ENCODE results near the gene EXOC7.

EXOC7 gene

GRCh38 chr17:76138896-76139752 is 35.5 kb upstream of the EXOC7 start:
- DNase-seq (ENCODE audit: low spot score): no peak

GRCh38 chr17:76138234-76138895 is 34.8 kb upstream of the EXOC7 start:
- no peak for DNase-seq (ENCODE audit: low spot score)

DNA sequence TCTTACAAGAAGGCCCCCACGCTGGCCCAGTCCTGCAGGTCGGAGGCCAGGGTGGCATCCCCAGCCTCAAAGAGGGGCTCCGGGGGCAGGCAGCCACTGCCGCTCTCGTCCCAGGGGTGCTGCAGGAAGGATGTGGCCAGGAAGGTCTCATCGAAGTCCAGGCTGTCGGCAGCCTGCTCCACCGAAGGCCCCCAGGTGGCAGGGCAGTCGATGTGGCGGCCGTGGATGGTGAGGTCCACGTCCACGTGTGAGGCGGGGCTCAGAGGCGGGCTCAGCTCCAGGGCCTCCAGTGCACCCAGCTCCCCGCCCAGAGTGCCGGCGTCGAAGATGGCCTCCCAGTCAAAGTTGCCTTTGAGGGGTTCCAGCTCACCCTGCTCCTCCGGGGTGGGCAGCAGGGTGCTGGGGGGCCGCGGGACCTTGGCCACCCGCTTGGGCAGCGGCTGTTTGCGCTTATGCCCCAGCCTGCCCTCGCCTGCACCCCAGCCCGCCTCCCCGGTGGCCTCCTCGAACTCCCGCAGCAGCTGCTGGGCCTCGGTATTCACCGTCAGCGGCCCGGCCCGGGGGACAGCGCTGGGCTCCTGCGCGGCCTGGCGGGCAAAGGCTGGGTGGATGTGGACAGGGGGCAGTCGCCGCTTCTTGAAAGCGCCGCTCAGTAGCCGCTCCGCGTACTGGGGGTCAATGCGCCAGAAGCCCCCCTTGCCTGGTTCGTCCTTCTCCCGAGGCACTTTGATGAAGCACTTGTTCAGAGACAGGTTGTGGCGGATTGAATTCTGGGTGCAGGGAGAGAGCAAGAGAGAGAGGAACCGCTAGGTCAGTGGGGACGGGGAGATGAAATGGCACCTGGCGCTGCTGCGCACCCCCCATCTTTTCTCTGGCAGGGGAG is 34.0 kb upstream of the EXOC7 start:
- DNase-seq (ENCODE audit: low spot score): no peak

DNA sequence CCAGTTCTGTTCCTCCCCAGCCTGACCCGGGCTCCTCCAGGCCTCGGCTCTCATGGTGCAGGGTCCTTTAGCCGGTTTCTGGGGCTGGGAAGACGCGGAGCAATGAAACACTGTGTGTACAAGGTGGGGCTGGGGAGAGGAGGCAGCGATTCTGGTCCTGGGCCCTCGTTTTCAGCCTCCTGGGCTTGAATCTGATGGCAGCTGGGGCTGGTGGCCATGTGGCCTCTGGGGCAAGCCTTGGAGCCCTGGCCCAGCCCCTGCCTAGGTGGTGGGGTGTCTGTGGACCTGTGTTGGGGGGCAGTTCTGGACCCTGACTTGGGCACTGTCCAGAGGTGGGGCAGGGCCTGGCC is 33.4 kb upstream of the EXOC7 start:
- DNase-seq (ENCODE audit: low spot score): no peak

DNA sequence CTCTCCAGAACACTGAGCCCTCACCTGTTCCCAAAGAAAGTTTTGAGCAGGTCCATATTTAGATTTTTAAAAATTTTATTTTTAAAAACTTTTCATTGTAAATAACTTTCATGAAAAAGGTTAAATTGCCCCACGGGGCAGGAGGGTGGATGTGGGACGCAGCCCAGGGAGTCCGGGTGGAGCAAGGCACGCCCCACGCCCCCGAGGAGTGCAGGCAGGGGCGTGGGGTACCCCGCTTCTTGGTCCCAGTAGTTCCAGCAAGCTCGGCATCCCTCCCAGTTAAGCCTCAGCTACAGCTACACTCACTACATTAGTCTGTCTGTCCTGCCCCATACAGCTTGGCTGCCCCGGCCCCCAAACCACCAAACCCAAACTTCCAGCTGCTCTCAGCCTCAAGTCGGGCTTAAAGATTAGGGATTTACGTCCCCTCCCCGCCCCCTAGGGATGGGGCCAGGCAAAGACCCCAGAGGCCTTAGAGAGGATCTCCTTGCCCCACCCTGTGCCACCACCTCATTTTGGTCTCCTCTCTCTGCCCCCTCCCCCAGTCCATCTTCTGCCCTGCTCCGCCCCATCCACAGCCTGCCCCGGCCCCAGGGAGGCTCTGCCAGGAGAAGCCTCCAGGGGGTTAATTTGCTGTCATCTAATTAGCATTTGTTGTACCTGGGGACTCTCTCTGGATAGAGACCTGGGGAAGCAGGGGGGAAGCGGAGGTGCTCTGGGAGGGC is 32.9 kb upstream of the EXOC7 start:
- no peak for DNase-seq (ENCODE audit: low spot score)

DNA sequence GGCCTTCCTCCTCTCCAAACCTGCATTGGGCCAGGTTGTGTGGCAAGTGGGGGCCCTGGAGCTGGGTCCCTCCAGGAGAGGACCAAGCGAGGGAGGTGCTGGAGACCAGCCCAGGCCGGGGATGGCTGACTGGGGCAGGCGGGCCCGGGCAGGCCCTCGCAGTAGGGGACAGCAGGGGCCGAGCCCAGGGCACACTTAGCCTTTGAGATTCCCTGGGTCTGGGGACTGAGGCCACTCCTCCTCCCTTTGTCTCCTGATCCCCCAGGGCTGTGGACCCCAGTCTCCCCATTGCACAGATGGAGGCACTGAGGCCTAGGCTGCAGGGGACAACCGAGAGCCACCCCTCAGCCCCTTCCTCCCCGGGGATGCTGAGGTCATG is 32.2 kb upstream of the EXOC7 start:
- no peak for DNase-seq (ENCODE audit: low spot score)

DNA sequence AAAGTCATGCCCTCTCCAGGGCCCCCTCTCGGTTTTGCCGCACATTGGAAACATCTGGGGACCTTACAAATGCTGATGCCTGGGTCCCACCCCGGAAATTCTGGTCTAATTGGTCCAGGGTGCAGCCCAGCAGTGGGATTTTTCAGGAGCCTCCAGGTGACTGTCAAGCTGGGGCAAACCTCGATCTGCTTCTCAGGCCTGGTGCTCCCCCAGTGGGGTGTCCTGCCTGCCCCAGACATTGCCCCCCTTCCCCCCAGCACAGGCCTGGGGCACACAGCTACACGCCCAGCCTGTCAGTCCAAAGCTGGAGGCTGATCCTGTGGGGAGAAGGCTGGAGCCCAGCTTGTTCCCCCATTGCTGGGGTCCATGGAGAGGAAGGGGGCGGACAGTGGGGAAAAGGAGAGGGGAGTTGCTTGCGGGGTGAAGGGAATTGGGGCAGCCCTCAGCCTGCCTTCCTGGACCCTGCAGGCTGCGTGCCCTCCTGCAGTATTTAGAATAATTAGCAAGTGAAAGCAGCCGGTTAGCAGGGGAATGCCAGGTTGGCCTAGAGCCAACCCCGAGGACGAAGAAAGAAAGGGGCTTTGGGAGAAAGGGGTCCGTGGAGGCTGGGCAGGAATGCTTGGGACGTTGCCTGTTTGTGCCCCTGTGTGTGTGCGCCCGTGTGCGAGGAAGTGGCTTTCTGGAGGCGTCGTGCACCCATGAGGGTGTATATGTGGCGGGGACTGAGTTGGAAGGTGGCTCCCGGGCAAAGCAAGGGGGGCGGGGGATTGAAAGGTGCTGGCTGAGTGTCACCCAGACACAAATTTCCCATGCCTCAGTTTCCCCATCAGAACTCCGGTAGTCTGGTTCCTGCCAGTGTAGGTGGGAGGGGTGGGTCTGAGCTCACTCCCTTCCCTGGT is 31.6 kb upstream of the EXOC7 start:
- no peak for DNase-seq (ENCODE audit: low spot score)

DNA sequence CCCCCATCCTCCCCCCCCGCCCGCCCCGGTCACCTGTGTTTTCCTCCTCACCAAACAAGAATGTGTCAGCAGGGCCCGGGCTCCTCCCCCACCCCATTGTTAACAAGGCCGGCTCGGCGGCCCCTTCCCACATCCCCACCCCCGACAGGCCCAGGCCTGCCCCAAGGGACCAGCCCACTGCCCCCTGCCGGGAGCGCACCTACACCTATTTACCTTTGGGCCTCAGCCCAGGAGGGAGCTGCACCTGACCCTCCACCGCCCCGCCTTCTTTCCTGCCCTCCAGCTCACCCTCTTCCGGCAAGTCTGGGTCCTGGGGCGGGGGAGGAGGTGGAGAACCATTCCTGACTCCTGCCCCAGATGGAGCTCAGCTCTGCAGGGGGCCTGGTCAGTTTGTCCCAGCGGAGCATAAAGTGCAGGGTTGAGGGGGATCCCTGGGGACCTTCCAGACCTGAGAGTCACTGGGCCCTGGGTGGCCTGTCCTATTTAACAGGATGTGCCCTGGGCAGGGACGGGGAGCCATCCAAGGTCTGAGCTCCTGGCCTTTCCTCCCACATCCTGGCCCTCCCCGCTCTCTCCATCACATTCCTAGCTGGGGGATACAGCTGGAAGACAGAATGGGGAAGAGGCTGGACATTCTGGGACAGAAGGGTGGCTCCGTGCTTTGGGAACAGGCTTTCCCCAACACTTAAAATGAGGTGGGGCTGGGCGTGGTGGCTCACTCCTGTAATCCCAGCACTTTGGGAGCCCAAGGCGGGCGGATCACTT is 29.2 kb upstream of the EXOC7 start:
- DNase-seq (ENCODE audit: low spot score): no peak

- DNase-seq (ENCODE audit: low spot score): no peak
These were observed 28.3 kb upstream of the EXOC7 start for GRCh38 chr17:76131692-76132573.

DNA sequence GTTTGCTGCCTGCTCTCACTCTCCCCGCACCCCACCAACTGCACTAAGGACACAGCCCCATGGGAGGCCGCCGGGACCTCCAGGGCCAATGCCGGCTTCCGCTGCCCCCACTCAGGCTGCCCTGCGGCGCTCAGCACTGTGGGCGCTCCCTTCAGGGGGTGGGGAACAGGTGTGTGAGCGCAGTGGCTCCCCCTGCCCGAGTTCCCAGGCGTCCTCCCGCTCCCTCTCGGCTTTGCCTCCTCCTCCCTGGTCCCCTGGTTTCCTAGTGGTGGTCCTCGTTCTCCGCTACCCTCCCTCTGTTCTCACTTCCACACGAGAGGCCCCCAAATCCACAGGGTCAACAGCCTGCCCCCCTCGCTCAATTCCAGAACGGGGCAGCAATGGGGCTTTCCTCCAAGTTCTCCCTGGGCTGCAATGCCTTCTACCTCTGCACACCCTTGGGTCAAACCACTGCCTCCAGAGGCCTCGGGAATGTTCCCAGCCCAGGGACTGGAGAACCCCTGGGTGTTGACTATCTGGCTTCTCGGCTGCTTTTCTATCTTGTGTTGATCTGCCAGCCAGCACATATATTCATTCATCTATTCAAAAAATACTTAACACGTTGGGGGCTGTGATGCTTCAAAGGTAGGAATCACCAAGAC is 27.6 kb upstream of the EXOC7 start:
- DNase-seq (ENCODE audit: low spot score): no peak

DNA sequence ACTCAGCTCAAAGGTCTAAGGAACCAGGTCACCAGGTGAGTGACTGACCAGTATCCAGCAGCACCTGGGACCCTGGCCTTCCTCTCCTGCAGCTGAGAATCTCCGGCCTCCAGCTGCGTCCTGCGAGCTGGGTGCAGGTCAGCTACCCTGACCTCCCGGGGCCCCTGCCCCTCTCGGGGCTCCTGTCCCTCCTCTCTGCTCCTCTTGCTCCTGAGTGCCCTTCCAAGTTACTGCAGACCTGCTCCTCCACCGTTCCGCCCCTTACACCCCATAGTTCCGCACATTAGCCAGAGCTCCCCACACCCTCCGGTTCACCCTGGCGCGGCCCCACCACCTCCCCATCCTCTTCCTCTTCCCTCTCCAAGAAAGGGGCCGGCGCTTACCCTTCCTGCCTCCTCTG is 26.9 kb upstream of the EXOC7 start:
- DNase-seq (ENCODE audit: low spot score): no peak

DNA sequence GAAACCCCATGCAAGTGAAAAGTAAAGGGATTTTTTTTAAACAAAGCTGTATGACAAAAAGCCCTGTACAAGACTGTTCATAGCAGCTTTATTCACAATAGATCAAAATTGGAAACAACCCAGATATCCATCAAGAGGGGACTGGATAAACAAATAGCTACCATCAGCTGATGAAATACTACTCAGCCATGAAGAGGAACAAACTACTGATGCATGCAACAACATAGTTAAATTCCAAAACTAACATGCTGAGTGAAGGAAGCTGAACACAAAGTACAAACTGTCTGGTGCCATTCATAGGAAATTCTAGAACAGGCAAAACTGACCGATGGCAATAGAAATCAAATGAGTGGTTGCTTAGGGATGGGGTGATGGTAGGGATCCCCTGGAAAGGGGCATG is 22.3 kb upstream of the EXOC7 start:
- no peak for DNase-seq (ENCODE audit: low spot score)

DNA sequence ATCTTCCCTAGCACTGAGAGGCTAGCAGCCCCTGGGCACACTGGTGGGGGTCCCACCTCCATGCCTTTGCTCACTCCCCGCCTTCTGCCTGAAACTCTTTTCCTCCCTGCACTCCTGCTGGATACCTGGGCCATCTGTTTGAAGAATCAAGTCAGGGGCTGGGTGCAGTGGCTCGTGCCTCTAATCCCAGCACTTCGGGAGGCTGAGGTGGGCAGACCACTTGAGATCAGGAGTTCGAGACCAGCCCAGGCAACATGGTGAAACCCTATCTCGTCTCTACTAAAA is 21.7 kb upstream of the EXOC7 start:
- no peak for DNase-seq (ENCODE audit: low spot score)

- no peak for DNase-seq (ENCODE audit: low spot score)
These were observed 21.2 kb upstream of the EXOC7 start for GRCh38 chr17:76124582-76125390.

DNA sequence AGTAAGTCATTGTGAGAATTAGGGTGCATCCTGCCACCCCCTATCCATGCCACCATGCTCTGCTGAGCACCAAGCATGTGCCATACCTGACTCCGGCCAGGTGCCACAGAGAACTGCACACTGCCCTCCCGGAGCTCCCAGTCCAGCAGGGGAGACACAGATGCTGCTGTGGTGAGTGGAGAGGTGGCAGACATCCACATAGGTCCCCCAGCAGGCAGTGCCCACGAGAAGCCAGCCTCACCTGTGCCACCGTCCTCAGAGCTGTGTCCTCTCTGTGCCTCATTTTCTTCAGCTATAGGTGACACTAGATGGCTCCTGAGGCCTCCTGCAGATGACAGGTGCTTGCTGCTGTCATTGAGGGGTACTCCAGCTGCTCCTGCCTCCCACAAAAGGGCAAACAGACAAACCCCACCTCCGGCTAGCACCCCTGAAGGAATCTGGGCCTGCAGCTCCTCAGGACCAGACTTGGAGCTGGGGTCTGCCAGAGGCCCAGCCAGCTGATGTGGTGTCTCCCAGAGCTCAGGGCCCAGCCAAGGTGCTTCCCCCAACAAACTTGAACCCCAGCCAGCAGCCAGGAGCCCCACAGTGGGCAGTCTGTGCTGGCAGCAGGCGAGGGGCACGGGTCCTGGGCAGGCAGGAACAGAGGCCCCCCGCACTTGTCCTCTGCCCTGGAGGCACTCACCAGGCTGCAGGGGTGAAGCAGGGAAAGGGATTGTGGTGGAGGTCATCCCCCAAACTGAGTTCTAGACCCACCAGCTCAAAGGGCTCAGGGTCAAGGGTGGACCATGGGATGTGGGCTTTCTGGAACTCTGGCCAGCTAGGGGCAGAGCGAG is 20.4 kb upstream of the EXOC7 start:
- no peak for DNase-seq (ENCODE audit: low spot score)

- DNase-seq (ENCODE audit: low spot score): no peak
These were observed 19.6 kb upstream of the EXOC7 start for GRCh38 chr17:76123191-76123499.

DNA sequence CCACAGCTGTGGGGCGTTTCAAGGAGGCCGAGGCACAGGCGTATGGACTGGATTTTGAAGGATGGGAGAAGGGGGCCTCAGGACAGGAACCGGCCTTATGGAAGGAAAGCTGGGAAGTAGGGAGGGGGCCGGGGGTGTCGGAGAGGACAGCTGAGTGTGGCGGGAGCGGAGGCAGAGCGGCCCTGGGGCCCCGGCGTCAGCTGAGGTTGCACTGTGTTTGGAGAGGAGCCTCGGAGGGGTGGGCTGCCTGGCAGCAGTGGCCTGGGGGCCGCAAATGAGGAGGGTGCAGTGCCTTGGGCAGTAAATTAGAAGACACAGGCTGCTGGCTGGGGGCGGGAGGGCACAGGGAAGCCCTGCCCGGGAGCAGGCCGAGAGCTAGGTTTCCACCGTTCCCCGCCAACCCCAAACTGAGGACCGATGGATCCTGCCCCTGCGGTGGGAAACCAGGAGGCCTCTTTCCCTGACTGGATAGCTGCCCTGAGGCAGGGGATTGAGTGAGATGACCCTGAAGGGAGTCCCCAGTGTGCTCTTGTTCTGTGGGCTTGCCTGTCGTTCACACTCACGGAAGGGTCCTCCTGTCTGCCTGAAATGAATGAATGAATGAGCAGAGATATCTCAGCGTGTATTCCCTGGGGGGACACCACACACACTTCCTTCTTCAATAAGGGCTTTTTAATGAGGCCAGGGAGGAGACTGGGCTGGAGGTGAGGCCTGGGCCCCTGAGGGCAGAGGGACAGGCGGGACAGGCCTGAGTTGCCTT is 19.0 kb upstream of the EXOC7 start:
- no peak for DNase-seq (ENCODE audit: low spot score)
